GM18499 (cell line): Measurements from ENCODE around the gene SLC4A5.
A peak's percentile ranks its signal among the peaks of the same experiment; 100 is the strongest.

Experiments used
- ATAC-seq: cut with Tn5 transposase; IDR thresholded peaks from one replicate; pipeline ENCODE4 v1.9.1; 2021; ENCODE audit warnings: moderate number of reproducible peaks; ENCODE audit not compliant: insufficient read depth, unreplicated experiment

Gene SLC4A5, protein sequence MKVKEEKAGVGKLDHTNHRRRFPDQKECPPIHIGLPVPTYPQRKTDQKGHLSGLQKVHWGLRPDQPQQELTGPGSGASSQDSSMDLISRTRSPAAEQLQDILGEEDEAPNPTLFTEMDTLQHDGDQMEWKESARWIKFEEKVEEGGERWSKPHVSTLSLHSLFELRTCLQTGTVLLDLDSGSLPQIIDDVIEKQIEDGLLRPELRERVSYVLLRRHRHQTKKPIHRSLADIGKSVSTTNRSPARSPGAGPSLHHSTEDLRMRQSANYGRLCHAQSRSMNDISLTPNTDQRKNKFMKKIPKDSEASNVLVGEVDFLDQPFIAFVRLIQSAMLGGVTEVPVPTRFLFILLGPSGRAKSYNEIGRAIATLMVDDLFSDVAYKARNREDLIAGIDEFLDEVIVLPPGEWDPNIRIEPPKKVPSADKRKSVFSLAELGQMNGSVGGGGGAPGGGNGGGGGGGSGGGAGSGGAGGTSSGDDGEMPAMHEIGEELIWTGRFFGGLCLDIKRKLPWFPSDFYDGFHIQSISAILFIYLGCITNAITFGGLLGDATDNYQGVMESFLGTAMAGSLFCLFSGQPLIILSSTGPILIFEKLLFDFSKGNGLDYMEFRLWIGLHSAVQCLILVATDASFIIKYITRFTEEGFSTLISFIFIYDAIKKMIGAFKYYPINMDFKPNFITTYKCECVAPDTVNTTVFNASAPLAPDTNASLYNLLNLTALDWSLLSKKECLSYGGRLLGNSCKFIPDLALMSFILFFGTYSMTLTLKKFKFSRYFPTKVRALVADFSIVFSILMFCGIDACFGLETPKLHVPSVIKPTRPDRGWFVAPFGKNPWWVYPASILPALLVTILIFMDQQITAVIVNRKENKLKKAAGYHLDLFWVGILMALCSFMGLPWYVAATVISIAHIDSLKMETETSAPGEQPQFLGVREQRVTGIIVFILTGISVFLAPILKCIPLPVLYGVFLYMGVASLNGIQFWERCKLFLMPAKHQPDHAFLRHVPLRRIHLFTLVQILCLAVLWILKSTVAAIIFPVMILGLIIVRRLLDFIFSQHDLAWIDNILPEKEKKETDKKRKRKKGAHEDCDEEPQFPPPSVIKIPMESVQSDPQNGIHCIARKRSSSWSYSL

DNA sequence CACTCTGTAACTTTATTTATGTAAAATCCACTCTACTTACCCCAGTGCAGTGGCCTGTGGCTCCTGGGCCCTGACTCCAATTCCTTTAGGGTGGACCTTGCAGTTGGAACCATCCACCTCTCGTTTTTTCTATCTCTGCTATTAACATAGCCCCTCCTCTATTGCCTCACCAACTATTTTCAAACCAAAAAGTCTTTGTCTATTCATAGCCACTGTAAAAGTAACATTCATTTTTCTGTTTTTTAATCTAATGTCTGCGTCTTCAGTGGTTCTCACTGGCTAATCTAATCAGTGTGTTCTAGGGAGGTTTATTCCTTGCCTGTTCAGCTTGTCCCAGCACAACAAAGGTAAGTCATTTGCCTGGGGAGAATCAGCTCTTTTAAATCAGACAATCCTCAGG, at the start of gene SLC4A5:
TSS of gene SLC4A5 (minus strand) at position 101 of the 400 bp plus-strand sequence. CDS start 28,393 bp downstream, outside the sequence.
- no peak for ATAC-seq

DNA sequence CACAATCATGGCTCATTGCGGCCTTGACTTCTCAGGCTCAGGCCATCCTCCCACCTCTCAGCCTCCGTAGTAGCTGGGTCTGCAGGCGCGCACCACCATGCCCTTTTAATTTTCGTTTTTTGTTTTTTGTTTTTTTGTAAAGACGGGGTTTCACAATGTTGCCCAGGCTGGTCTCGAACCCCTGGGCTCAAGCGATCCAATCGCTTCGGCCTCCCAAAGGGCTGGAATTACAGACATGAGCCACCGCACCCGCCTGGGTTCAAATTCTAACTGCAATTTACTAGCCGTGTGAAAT, 49.2 kb upstream of the SLC4A5 start:
- no peak for ATAC-seq

DNA sequence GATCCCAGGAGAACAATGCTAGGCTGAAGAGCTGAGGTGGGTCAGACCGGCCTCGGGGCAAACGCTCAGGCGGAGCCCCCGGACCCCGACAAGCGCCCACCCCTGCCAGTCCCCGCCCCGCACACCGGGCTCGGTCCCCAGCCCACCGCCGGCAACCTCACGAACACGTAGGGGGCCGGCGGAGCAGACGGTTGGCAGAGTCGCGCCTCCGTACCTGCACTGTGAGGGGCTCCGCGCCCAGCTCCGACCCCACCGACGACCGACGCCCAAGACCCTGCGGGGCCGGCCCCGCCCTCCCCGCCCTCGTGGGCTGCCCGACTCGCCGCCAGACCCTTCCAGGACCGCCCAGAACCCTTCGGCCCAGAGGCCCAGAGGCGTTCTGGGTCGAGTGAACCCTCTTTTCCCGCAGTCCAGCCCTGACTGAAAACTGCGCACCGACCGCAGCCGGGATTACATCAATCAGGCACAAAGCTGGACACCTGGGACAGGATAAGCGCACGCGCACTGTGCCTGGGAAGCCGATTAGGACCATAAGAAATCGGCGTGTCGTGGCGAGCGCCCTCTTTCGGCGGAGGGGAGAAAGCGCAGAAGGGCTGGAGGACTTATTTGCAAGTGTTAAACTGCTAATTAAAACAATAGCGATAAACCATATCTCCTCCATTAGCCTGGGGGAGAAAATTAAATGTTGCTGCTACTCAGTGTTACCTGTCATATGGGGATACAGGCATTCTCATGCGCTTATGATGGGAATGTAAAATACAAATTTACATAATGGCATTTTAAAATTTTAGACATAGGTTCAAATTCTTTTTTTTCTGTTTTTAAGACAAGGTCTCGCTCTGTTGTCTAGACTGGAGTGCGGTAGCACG, 48.6 kb upstream of the SLC4A5 start:
- peak; percentile 66 for ATAC-seq

DNA sequence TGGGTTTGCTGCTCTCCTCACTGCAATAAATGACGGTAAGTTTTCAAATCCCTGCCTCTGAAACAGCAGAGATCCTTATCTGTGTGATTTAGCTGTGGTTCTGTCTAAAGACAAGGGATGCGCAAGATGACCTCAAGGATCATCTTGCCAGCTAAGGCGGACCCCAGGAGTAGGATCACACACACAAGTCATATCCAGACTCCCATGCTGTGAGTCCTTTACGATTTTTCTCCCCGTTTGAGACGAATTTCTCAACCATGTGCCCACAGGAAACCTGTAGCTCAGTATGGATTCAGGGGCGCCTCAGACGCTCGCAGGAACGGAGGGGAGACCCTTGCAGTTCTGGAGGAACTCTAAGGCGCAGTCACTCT, 48.0 kb upstream of the SLC4A5 start:
- ATAC-seq: no peak

DNA sequence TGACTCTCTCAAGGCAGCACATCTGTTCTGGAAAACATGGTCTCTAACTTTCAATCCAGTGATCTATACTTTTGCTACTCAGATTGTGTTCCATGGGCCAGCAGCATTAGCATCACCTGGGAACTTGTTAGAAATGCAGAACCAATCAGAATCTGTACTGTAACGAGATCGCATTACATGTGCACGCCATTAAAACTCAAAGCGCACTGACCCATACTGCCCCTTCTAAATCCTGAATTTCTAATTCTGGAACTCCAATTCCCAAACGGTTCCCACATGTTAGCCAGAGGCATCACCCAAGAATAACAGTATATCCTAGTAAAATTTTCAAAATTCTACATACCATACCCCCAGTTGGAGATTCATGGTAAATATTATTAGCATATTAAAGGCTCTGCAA, 47.4 kb upstream of the SLC4A5 start:
- no peak for ATAC-seq

DNA sequence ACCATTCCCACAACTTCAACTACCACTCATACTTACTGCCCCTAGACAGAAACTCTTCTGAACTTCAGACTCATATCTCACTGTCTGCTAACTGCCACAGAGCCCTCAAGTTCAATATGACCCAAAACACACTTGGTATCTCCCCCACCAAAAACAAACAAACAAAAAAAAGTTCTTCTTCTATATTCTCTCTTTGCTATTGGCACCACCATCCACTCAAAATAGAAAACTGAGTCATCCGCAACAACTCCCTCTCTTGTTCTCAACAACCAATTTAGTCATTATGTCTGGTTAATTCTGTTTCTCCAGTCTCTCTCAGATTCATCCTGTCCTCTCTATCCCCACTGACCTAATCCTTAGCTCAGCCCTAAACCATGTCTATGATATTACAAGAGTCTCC, 44.1 kb upstream of the SLC4A5 start:
- ATAC-seq: no peak

DNA sequence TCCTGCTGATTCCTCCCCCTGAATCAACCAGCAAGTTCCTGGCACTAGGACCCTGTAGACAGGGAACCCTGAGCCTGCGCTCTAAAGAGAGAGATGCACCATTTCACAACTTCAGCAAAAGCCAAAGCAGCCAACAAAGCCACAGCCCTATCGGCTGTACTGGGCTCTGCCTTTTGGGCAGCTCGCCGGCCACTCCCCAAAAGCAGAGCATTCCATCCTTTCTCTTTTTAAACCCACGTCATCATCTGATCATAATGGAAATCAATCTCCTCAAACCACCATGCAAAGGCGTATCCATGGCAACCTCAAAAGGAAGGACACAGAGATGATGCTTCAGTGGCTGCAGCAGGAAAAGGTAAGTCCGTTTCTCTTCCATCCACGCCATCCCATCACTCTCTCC, 42.2 kb upstream of the SLC4A5 start:
- ATAC-seq: no peak

DNA sequence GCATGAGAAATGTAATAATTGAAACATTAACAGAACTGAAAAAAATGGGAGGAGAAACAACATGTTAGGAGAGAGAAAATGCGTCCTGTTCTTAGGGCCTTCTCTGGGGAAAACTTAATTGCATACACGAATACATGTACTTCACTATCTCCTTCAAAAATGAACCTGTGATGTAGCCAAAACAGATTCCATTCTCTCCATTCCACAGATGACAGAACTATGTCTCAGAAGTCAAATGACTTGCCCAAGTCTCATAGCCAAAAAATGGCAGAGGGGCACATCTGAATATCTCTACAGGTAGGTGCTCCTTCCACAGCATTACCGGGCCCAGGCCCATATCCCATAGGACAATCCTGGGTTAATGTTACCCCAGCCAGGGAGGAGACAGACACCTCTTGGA, 40.8 kb upstream of the SLC4A5 start:
- ATAC-seq: no peak

DNA sequence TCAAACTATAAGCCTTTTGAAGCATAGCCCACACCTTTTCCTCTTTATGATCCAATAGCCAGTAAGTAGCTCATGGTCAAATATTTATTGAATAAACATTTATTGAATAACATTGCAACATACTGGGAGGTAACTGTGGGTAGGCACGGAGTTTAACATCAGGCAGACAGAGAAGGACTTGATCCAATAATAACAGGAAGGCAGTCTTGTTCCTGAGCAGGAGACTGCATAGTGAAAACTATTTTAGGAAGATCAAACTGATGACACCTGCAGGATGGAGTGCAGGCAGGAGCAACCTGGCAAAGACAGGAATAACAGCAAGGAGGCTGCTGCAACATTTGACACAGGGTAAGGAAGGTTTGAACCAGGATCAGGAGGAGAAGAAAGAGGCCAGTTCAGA, 40.0 kb upstream of the SLC4A5 start:
- no peak for ATAC-seq

DNA sequence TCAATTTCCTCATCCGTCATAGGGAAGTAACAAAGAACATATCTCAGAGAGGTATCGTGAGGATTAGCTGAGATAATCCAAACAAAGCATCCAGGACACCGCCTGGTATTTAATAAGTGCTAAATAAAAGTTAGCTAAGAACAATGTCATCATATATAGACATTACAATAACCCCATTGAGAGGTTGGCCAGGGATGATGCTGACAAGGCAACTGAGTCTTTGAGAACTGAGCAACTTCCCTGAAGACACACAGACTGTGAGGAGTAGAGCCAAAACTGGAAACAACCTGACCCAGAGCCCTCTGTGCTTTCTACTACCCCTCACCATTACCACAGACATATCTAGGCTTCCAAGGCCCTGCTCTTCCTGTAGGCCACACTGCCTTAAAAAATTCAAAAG, 38.5 kb upstream of the SLC4A5 start:
- no peak for ATAC-seq

DNA sequence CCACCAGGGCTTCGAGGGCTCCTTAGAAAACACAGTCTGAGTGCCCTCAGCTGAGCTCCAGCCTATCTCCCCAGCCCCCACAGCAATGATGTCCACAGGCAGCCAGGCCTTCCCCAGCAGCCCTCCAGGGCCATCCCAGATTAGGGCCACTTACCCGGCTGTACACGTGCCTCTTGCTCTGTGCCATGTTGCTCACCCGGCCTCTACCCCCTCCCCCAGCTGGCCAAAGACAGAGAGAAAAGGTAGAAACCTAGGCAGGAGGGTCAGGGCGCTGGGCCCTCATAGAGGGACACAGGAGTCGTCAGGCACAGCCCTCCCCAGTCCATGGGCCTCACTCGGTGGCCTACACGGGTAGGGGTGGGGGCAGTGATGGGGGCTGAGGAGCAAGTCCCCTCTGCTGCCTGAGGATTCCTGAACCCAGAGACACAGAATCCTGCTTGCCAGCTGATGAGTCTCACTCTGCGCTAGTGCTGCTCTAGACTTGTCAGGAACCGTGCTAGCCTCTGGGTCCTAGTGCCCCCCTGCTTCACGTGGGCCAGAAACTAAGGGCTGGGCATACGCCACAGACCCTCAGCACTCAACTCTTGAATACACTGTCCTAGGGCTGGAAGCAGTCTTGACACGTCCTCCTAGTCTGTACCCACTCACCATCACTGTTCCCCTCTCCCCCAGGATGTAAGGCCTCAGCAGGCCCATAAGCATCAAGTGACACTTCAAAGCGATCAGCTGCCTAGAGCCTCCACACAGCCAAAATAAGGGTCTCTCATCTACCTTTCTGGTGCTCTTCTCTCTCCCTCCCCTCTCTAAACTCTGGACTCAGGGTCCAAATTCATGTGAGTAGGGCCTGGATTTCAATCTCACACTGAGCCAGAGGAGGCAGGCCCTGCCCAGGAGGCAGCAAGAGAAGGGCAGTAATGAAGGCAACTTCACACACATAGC, 36.9 kb upstream of the SLC4A5 start, which contains the start of gene DCTN1:
TSS of gene DCTN1 (minus strand) at position 461 of the 939 bp plus-strand sequence. CDS start at position 187, 274 bp downstream.
- ATAC-seq: no peak

DNA sequence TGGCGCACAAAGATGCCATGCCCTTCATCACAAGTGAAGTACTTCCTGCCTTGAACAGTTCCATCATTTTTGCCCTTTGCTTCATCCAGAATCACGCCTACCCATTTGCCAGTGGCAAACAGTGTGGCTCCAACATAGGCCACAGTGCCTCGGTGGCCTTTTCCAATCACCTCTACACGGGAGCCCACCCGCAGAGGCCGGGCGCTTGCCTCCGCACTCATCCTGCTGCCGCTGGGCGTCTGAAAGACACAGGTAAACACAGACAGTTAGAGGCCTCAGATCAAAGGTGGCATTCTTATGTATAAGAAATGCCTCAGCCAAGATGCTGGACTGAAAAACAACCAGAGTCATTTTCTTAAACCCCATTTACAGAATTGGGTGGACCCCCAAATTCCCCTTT, 34.8 kb upstream of the SLC4A5 start:
- no peak for ATAC-seq

DNA sequence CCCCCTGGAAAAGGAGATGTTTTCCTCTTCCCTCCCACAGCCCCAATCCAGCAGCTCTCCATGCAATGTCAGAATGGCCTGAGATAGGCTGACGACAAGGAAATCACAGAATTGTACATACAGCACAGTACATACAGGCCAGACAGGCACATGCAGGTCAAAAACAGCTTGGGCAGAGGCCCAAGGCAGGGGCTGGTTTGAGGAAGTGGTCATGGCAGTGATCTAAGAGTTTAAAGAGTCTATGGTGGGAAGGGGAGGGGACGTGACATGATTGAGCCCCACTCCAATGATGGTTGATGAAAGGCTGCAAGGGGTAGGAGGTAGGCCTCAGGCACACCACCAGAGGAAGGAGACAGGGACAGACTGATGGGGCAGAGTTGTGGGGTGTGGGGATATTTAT, 32.6 kb upstream of the SLC4A5 start:
- ATAC-seq: no peak

DNA sequence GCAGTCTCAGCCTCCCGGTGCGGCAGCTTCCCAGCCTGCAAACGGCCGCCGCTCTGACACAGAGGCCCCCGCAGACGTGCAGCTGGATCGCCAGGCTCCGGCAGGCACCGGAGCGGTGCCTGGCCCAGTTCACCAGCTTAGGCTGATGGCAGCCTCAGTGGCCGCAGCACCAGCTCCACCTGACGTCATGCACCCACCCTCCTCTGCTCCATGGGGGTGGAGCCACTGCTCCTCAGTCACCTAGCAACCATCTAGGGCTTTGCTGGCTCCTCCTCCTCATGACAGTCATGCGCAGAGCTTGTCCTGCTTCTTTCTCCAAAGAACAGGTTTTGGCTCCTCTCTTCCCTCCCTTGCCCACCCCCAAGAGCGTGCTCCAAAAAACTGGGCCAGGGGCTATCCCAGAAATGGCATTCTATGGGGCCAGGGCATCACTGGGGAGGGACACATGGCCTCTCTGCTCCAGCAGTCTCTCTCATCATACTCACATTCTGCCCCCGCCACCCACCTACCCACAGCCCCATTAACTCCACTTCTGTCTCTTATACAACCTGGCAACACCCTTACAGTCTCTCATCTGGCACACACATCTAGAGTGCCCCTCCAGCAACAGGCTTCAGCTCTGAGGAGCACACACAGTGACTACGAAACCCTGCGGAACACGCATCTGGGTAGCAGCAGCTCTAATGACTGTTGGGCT, 31.4 kb upstream of the SLC4A5 start:
- no peak for ATAC-seq

DNA sequence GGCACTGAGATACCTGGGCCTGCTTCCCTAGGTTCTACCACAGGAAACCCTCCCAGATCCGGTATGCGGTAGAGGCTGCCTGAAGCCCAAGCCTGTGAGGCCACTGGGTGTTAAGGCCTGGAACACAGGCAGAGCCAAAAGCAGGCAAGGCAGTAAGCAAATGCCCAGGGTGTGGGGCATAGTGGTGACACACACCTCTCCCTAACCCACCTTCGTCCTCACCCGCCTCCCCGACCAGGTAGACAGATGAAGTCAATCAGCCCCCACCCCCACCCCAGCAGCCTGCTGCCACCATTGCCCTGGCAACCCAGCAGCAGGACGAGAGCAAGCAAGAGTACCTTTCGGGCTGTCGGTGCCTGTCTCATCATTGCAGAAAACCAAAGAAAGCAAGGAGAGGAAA, 30.8 kb upstream of the SLC4A5 start:
- ATAC-seq: no peak

DNA sequence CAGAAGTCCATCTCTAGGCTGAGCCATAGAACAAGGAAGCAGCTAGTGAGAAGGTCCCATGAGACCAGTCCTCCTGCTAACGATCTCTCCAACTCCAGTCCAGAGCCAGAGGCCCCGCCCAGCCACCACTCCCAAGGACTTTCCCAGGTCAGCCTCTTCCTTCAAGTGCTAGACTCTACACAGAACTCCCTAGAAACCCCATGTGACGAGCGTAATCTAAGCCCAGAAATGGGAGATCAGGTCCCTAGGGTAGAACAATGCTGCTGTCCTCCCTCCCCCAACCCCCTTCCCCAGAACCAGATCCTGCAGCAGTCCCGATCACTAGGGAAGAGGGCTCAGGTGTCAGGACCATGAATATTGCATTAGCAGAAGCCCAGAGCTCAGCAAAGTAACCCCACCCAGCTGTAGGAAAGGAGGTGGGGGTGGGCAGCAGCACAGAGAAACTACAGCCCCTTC, 30.0 kb upstream of the SLC4A5 start:
- no peak for ATAC-seq

DNA sequence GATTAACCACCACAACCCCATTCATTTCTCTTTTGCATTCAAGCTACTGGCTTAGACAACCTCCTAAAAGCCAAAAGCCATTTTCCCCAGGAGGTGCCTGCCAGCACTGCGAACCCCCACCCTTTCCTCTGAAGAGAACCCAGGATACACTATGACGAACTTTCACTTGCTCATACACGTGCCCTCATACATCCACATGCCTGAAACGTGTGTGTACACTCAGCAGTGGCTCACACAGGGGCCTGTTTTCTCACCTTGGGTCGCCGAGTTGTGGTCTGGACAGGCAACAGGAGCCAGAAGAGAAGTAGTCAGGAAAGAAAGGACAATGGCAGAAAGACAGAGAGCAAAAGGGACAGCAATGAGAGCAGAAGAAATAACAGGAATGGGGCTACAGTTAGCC, 29.5 kb upstream of the SLC4A5 start:
- ATAC-seq: no peak

DNA sequence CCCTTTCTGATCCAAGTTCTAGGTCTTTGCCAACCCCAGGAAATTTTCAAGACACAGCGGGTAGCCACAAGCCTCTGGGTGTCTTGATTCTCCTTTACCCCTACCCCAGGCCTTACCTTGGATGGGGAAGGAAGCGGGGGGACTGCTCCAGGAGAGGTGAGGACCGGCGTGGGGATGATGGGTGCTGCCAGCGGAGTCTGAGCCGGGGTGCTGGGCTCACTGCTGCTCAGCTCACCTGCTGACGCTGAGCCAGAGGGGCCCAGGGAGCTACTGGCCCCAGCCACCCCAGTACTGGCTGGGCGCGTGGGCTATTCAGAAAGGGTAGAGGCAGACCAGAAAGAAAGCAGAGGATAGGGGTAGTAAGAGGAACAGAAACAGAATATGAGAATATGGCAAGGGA, 28.2 kb upstream of the SLC4A5 start:
- ATAC-seq: no peak
